GM10847 (cell line): ENCODE results near the gene PRG2.
A peak's percentile ranks its signal among the peaks of the same experiment; 100 is the strongest.

ENCODE experiments used
- POLR2A ChIP-seq: IDR thresholded peaks from 2 replicates; pipeline ENCODE4 v1.6.1; 2011; ENCODE audit not compliant: insufficient read length; ENCODE audit errors: extremely low read depth

Gene PRG2

DNA sequence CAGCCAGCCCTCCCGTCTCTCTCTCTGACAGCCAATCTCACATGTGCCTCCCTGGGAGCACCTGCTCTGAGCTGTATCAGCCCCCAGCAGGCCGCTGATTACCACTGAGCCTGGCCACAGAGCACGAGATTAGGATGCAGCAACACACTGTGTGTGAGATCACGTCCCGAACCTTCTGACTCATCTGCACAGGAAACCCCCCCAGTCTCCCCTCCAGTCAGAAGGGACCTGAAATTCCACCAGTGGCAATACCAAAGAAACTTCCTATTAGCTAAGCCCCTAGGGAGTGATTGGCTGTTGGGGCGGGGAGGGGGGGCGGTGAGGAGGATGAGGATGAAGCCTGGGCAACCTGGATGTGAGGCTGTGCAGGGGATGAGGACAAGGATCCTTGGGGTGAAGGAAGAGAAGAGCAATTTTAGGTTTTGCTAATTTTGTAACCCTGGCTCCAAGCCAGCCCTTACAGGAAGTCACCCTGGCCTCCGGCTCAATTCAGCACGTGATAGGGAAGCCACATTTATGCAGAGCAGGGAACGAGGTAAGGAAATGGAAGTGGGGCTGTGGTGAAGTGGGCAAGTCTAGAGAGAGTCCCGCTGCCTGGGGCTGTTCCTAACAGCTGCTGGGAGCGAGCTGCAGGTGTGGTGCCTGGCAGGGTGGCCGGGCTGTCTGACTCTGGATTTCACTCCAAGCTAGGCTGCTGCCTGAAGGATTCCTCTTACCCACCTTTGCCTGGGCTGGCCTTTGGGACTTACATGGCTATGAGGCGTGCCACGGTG, 34.5 kb upstream of the PRG2 start:
- TF ChIP-seq POLR2A: peak; percentile 45

DNA sequence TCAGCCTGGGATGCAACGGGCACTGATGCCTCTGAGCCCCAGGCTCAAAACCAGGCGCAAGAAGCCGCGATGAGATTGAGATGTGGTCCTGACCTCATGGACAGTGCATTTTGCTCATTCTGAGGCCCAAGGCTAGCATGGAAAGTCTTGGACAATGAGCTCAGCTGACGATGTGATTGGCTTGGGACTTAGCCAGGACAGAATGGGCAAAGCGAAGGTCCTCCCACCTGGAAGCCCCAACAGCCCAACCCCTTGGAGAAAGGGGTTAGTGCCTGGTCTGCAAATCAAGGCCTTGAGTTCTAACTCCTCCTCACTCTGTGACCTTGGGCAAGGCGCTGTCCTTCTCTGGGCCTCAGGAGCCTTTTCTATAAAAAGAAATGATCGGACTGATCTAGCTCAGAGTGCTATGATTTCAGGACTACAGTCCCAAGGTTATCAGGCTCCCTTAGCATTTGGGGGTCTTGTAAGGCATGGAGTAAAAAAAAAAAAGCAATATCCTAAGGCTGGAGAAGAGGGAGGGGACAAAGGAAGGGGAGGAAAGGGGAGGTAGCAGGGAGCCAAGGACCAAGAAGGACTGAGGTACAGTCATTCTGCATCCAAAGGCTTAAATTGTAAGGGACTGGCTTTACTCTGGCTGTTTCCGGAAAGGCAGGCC, 33.8 kb upstream of the PRG2 start:
- no peak for TF ChIP-seq POLR2A

DNA sequence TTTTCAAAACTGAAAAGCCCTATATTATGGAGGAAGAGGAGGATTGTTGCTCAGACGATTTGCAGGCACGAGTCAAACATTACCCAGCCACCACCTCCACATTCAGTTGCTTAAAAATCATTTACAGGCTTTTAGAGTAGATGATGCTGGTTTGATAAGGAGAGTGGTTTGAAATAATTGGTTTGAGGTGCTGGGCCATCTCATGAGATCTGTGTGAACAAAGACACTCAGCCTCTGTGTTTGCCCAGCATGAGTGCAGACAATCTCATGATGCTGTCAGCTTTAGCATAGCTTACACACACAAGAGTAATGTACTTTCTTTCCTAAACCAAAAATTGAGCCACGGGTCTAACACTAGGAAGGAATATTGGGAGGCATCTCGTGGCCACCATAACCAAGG, 32.2 kb upstream of the PRG2 start:
- no peak for TF ChIP-seq POLR2A

DNA sequence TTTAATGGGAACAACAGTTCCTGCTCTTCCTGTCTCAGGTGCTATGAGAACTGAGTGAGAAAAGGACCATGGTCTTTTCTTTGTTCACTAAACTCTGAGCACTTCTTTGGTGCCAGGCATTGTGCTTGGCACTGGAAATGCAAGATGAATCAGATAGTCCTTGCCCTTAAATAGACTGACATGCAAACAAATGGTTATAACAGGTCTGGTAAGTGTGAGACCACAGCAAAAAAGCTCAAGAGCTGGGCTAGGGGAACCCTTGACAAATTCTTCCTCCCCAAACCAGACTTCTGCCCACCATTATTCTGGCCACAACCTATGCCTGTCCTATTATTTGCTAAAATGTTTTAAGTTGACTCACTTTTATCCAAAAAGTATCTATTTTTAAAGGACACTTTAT, 31.4 kb upstream of the PRG2 start:
- TF ChIP-seq POLR2A: no peak

DNA sequence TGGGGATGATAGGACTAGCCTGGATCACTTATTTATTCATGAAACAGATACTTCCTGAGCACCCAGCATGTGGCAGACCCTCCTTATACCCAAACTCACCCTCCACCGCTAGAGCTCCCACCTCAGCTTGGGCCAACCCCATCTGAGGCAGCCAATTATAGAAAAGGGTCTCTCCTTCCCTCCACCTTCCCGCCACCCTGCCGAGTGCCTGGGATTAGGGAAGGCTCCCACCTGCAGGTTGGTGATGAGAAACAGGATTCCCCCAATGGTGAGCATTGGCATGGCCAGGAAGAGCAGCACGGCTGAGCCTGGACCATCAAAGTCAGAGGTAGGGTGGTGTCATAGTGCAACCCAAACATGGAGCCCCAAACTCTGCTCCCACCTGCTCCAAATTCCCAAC, 30.6 kb upstream of the PRG2 start:
- no peak for TF ChIP-seq POLR2A

DNA sequence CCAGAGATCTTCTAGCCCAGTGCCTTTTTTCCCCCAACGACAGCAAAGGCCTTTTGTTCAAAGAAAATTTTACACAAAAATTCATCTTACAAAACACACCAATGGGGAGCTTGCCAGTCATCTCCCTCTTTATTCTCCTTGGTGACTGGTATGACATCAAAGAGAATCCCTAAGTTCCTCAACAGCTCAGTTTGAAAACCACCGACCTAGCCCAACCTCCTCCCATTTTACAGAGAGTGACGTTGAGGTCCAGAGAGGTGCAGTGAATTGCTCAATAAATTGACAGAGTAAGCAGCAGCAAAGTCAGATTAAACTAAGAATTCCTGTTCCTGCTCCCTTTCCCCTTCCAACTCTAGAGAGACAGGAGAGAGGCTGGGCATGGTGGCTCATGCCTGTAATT, 28.7 kb upstream of the PRG2 start:
- no peak for TF ChIP-seq POLR2A

DNA sequence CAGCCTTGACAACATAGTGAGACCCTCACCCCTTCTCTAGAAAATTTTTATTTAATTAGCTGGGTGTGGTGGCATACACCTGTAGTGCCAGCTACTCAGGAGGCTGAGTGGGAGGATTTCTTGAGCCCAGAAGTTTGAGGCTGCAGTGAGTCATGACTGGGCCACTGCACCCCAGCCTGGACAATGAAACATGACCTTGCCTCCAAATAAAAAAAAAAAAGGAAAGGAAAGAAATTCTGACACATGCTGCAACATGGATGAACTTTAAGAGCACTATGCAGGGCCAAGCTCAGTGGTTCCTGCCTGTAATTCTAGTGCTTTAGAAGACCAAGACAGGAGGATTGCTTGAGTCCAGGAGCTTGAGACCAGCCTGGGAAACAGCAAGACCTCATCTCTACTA, 27.7 kb upstream of the PRG2 start:
- no peak for TF ChIP-seq POLR2A

DNA sequence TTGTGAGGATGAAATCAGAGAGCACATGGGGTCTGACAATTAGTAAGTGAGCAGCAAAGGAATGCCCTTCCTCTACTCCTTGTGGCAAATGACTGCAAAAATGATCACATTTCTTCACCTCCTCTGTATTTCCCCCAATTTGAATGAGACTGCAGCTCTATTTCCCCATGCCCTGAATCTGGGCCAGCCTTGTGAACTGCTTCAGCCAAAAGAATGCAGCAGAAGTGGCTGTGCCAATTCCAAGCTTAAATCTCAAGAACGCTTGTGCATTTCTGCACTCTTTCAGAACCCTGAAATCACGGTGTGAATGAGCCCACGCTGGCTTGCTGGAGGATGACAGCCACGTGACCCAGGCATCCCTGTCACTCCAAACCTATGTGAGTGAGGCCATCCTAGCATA, 26.6 kb upstream of the PRG2 start:
- no peak for TF ChIP-seq POLR2A

DNA sequence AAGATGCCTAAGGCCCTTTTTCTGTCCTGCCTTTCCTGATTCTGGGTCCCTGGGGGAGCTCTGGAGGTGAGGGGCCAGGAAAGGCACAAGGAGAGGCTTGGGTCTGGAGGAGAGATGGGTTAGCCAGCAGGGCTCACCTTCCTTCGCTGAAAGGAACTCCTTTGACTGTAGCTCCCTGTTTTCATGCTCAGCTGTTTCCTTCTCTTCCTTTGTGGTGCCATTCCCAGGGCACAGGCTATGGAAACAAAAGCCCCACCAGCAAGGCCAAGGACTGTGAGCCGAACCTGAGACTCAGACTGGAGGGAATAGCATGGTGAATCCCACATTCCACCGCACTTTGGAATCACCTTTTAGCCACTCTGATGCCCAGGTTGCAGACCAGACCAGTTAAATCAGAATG, 26.0 kb upstream of the PRG2 start:
- TF ChIP-seq POLR2A: no peak

DNA sequence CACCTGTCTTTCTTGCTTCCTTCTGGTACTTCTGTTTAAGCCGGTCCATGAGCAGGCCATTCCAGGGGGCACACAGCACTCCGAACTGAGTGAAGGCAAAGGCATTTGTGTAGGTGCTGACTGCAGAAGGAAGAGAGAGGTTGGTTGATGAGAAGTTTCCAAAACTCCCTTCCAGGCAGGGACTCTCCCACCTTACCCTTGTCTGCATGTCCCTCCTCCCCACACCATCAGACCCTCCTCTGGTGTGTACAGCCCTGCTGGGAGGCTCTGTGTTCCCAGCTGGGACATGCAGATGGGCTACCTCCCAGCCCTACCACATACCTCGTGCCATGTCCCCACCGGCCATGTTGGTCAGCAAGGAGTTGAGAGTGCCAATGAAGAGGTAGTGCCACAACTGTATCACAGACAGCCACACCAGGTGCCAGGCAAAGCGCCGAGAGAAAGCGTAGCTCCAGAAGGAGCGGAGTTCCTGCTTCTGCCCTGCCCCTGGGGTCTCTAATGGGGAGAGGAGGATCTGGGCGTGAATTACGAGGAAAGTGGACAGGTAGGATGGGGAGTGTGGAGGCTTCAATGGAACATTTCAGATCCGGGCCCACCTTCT, 24.3 kb upstream of the PRG2 start:
- TF ChIP-seq POLR2A: no peak

DNA sequence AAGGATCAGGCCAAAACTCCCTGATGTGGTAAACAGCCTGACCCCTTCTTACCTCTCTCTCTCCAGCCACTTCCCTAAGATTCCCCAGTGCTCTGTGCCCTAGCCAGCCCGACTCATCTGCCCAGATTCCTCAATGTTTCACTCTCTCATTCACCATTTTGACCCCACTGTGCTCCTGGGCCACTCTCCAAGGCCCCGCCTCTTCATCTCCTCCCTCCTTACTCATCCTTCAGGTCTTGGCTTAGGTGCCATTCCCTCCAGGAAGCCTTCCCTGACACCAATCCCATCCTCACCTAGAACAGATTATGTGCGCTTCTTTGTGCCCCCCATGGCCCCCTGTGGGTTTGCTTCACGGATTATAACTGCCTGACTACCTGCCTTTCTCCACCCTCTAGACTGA, 23.2 kb upstream of the PRG2 start:
- TF ChIP-seq POLR2A: no peak

DNA sequence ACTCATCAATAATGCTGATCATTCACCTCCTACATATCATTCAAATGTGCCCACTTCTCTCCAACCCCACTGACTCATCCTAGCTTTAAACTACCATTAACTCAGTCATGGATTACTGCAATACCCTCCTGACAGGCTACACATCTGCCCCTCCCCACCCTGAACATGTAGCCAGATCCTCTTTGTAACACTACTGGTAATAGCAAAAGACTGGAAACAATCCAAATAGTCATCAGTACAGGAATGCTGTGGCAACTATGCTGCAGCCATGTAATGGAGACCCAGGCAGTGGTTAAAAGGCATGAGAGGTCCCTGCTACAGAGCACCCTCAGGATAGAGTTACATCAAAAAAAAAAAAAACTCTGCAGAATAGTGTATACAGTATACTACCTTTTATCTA, 19.8 kb upstream of the PRG2 start:
- TF ChIP-seq POLR2A: no peak

DNA sequence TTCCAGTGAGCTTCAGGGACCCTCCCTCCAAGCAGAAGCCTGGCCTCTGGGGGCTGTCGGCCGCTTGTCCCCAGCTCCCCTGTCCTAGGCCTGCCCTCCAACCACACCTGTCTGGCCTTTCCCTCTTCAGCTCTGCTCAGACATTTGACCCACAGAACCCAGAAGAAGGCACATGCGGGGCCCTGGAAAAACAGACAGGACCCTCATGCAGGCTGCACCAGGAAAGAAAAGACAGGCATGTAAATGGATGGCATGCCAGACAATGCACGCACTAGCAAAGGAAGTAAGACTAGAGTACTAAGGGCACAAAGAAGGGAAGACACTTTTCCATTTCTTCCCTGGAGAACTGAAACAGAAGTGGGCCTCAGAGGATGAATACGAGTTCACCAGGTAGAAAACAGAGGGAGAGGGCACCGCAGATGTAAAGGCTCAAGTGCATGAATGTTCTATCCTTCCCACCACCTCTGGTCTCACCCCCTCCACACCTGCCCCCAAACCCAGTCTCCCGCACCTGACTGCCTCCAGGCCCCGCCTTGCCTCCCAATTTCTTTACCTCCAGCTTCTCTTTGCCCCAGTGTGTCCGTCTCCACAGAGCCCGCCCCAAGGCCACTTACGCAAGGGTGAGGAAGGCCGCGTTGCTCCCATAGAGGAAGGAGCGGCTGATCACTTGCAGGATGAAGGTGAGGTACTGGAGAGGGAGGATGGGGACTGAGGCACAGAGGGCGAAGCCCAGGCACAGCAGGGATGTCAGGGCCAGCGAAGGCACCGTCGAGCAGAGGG, 19.1 kb upstream of the PRG2 start:
- TF ChIP-seq POLR2A: no peak

DNA sequence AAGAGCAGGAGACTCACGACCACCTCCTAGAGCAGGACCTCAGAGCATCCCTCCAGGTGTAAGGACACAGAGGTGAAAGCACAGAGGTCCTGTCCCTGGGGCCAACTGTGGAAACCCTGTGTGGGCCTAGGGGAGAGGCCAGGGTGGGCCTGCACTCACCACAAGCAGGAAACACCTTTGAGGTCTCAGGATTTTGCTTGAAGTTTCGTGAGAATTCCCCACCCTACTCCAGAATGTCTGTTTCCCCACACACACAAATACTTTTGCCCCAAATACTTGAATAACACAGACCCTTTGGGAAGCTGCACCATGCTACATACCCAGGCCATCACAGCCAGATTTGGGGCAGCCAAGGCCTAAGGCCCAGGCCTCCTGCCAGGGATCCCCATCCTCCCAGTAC, 18.3 kb upstream of the PRG2 start:
- TF ChIP-seq POLR2A: no peak

DNA sequence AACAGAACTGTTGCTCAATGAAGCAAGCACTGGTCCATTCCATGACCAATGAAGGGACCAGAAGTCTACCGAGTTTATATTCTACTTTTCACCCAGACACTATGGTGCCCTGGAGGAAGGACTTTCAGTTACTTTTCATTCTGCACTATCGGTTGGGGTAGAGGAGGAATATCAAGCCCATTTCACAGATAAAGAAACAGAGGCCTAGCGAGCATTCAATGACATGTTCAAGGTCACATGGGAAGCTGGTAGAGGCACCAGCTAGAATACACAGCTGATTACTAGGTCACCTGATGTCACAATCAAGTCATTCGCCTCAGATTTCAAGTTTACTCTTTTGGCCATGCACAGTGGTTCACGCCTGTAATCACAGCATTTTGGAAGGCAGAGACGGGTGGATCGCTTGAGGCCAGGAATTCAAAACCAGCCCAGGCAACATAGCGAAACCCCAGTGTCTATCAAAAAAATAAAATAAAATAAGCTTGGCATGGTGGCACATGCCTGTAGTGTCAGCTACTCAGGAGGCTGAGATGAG, 17.6 kb upstream of the PRG2 start:
- TF ChIP-seq POLR2A: no peak
